ENCODE results near the gene DEDD. TPM values are rescaled to one million over a fixed set of nuclear protein-coding genes. Genes with fewer than 3 reads are reported as not detected.

The DEDD gene
- total and polyA plus RNA-seq, 2 donors (not counting 1 experiment from before 2014, with no cell fraction given): 35.9 to 40.8 TPM

GRCh38 chr1:161082483-161082882, 50.0 kb downstream of the DEDD start:
- Histone ChIP-seq H3K4me1 (ENCODE audit: control insufficient read depth in 2 of 2, insufficient read depth in 2 of 2, low read length in 2 of 2) (no peaks in the 10 kb centered on the region), H3K9ac (ENCODE audit: low read length) (no peak overlapping the region), H3K9me3 (ENCODE audit: control extremely low read depth in 1 of 3, control insufficient read depth in 2 of 3, insufficient read depth in 1 of 3, low read length in 2 of 3) (no peaks in the 10 kb centered on the region), H3K27me3 (replicated peaks in 1 of 4; ENCODE audit: control extremely low read depth in 1 of 4, control insufficient read depth in 3 of 4, insufficient read depth in 4 of 4, low read length in 3 of 4) (no peaks in the 10 kb centered on the region), H4K20me1 (ENCODE audit: control insufficient read depth, insufficient read depth, low read length, poor library complexity, severe bottlenecking) (no peaks in the 10 kb centered on the region), H2AFZ (ENCODE audit: insufficient read depth, low read depth, low read length, poor library complexity, severe bottlenecking) (no peak overlapping the region), H3K4me2 (replicated peaks; ENCODE audit: low read depth, low read length, poor library complexity, severe bottlenecking) (no peak overlapping the region), H3K36me3 (replicated peaks in 1 of 2; ENCODE audit: control extremely low read depth in 1 of 2, control insufficient read depth in 1 of 2, extremely low read depth in 1 of 2, insufficient read depth in 2 of 2, low read length in 1 of 2) (no peaks in the 10 kb centered on the region), H3K27ac (ENCODE audit: low read length in 2 of 2) (no peak overlapping the region), H3K4me3 (ENCODE audit: control extremely low read depth in 1 of 5, extremely low read depth in 1 of 5, insufficient read depth in 1 of 5, low read depth in 2 of 5, low read length in 4 of 5) (no peak overlapping the region), H3K79me2 (ENCODE audit: control insufficient read depth, insufficient read depth, low read length) (no peaks in the 10 kb centered on the region)
- Mint-ChIP-seq H3K9me3 (ENCODE audit: insufficient read depth) (no peaks in the 10 kb centered on the region), H3K27ac (no peak overlapping the region), H3K27me3 (peaks cover 7% of the 10 kb centered on the region), H3K4me3 (no peak overlapping the region), H3K4me1 (no peaks in the 10 kb centered on the region)
- POLR2A ChIA-PET: no interaction called here
- intact Hi-C loops (cut with micrococcal nuclease): no loop called here
- CTCF ChIA-PET: interaction anchor here (1.1 kb wide), 1 partner anchor 15 kb away, joined by 5 read pairs; the partner anchor contains the start of gene KLHDC9
- DNase-seq (no peak), ATAC-seq (ENCODE audit: low read depth) (no peak)
- WGBS (ENCODE audit: insufficient coverage): 78% methylated on average over 1 of the region's 2 CpGs
- no peak for TF ChIP-seq CTCF (IDR thresholded peaks at IDR 0.05)
- no peak for TF ChIP-seq EZH2 (IDR thresholded peaks at IDR 0.05; ENCODE audit: borderline replicate concordance, insufficient read depth, low read depth, low read length, poor library complexity, severe bottlenecking)

GRCh38 chr1:161081519-161081918, 50.9 kb downstream of the DEDD start:
- intact Hi-C loops (cut with micrococcal nuclease): no loop called here
- Histone ChIP-seq H3K27me3 (replicated peaks in 1 of 4; ENCODE audit: control extremely low read depth in 1 of 4, control insufficient read depth in 3 of 4, insufficient read depth in 4 of 4, low read length in 3 of 4) (no peaks in the 10 kb centered on the region), H4K20me1 (ENCODE audit: control insufficient read depth, insufficient read depth, low read length, poor library complexity, severe bottlenecking) (no peaks in the 10 kb centered on the region), H3K9me3 (ENCODE audit: control extremely low read depth in 1 of 3, control insufficient read depth in 2 of 3, insufficient read depth in 1 of 3, low read length in 2 of 3) (no peaks in the 10 kb centered on the region), H3K36me3 (replicated peaks in 1 of 2; ENCODE audit: control extremely low read depth in 1 of 2, control insufficient read depth in 1 of 2, extremely low read depth in 1 of 2, insufficient read depth in 2 of 2, low read length in 1 of 2) (no peaks in the 10 kb centered on the region), H3K9ac (ENCODE audit: low read length) (no peak overlapping the region), H3K4me3 (ENCODE audit: control extremely low read depth in 1 of 5, extremely low read depth in 1 of 5, insufficient read depth in 1 of 5, low read depth in 2 of 5, low read length in 4 of 5) (no peak overlapping the region), H2AFZ (ENCODE audit: insufficient read depth, low read depth, low read length, poor library complexity, severe bottlenecking) (no peak overlapping the region), H3K79me2 (ENCODE audit: control insufficient read depth, insufficient read depth, low read length) (no peaks in the 10 kb centered on the region), H3K4me1 (ENCODE audit: control insufficient read depth in 2 of 2, insufficient read depth in 2 of 2, low read length in 2 of 2) (no peaks in the 10 kb centered on the region), H3K27ac (ENCODE audit: low read length in 2 of 2) (no peak overlapping the region), H3K4me2 (replicated peaks; ENCODE audit: low read depth, low read length, poor library complexity, severe bottlenecking) (no peak overlapping the region)
- Mint-ChIP-seq H3K27me3 (peaks cover 7% of the 10 kb centered on the region), H3K4me3 (no peak overlapping the region), H3K27ac (no peak overlapping the region), H3K9me3 (ENCODE audit: insufficient read depth) (no peaks in the 10 kb centered on the region), H3K4me1 (no peaks in the 10 kb centered on the region)
- ChIA-PET POLR2A (no interaction called here), CTCF (no interaction called here)
- no peak for TF ChIP-seq CTCF (IDR thresholded peaks at IDR 0.05)
- no peak for TF ChIP-seq EZH2 (IDR thresholded peaks at IDR 0.05; ENCODE audit: borderline replicate concordance, insufficient read depth, low read depth, low read length, poor library complexity, severe bottlenecking)
- WGBS (ENCODE audit: insufficient coverage): 80% methylated on average over 5 of the region's 5 CpGs
- DNase-seq (no peak), ATAC-seq (ENCODE audit: low read depth) (no peak)
